ENCODE data around the gene AADACL4.

The AADACL4 gene

GRCh38 chr1:12614402-12615158 lies 29.3 kb upstream of the AADACL4 start:
- DNase-seq, result no peak

GRCh38 chr1:12615159-12615864 lies 28.6 kb upstream of the AADACL4 start:
- no peak for DNase-seq

- no peak for DNase-seq
Observed at GRCh38 chr1:12615865-12616708, 27.8 kb upstream of the AADACL4 start.

- DNase-seq, result no peak
Observed at GRCh38 chr1:12616709-12617373, 27.0 kb upstream of the AADACL4 start.

GRCh38 chr1:12617511-12617900 lies 26.4 kb upstream of the AADACL4 start:
- DNase-seq, result no peak

- peak; percentile 52 for DNase-seq
Observed at GRCh38 chr1:12617901-12618660, 25.8 kb upstream of the AADACL4 start, which contains the start of gene DHRS3. TSS of gene DHRS3 (minus strand) at chr1:12618210. CDS start at chr1:12617348, 862 bp downstream.

GRCh38 chr1:12618661-12618964 lies 25.3 kb upstream of the AADACL4 start:
- DNase-seq, result no peak

- no peak for DNase-seq
Observed at GRCh38 chr1:12618965-12619791, 24.7 kb upstream of the AADACL4 start.

- peak; percentile 50 for DNase-seq
Observed at GRCh38 chr1:12619792-12620487, 23.9 kb upstream of the AADACL4 start.

GRCh38 chr1:12620488-12620865 lies 23.4 kb upstream of the AADACL4 start:
- no peak for DNase-seq

- DNase-seq, result no peak
Observed at GRCh38 chr1:12620931-12621330, 23.0 kb upstream of the AADACL4 start.

- DNase-seq, result no peak
Observed at GRCh38 chr1:12621346-12622335, 22.2 kb upstream of the AADACL4 start.

GRCh38 chr1:12622506-12622905 lies 21.4 kb upstream of the AADACL4 start:
- no peak for DNase-seq

GRCh38 chr1:12625276-12625675 lies 18.6 kb upstream of the AADACL4 start:
- DNase-seq, result no peak

- no peak for DNase-seq
Observed at GRCh38 chr1:12626888-12627287, 17.0 kb upstream of the AADACL4 start.

GRCh38 chr1:12627296-12627695 lies 16.6 kb upstream of the AADACL4 start:
- DNase-seq, result no peak

GRCh38 chr1:12629511-12629956 lies 14.4 kb upstream of the AADACL4 start:
- no peak for DNase-seq

- no peak for DNase-seq
Observed at GRCh38 chr1:12629985-12630760, 13.7 kb upstream of the AADACL4 start.

Measured in DMS153 (cell line).